ENCODE data around the gene AADACL4.

DNA sequence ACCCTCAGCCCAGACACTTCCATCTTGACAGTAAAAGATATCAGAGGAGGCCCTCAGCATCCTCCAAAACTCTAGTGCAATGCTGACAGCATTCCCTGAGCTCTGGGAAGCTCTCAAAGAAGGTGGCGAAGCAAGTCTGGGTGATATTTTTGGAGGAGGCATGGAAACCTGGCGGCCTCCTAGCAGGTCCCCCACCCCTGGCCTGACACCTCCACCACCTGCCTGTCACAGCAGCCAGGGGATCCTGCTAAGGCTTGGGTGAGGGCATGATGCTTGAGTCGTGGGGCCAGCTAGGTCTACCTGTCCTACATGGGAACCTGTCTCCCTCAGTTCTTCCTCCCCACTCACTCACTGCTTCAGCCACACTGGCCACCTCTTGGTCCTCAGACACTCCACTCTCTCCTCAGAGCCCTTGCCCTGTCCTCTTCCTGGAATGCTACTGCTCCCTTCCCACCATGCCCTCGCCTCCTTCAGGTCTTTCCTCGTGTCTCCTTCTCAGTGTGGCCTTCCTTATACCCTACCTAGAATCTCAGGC, 34.3 kb upstream of the AADACL4 start:
- no peak for TF ChIP-seq EZH2 (IDR thresholded peaks at IDR 0.05; ENCODE audit: borderline replicate concordance)
- no peak for TF ChIP-seq EZH2phosphoT487 (IDR thresholded peaks at IDR 0.05; ENCODE audit: low read depth, severe bottlenecking, unreplicated experiment)

Data from hepatocyte (in vitro differentiated cells).